Lower leg skin (tissue), 3 donors: ENCODE measurements around the gene AUTS2.

Source experiments
- POLR2A ChIP-seq, 2 donors: fragments of 450-650 bp; IDR thresholded peaks; one replicate each; pipeline ENCODE4 v1.6.1; 2016 to 2017; ENCODE audit warnings: antibody characterized with exemption in 2 of 2, mild to moderate bottlenecking in 1 of 2, moderate library complexity in 1 of 2
- TF ChIP-seq, protein P1 (sequence below), 3 donors: fragments of 450-650 bp; IDR thresholded peaks; one replicate each; pipeline ENCODE4 v1.5.1; 2016; ENCODE audit warnings: antibody characterized with exemption in 3 of 3, mild to moderate bottlenecking in 3 of 3, moderate library complexity in 2 of 3

DNA sequence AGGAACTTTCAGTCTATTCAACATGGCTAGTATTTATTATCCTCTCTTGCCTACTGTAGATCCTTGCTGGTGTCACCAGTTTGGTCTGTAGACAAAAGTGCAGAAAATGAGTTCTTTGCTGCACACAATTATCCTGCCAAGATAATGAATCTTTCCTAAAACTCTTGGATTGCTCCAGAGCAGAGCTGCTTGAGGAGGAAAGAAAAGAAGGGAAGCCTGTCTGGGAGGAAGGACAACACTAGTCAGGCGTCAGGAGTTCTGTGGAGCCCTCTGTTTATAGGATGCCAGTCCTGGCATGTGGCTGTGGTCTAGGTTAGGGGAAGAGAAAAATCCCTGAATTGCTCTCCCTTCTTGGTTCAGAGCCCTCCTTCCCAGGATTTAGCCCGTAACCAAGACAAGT is 1103.7 kb downstream of the AUTS2 start:
- no peak for TF ChIP-seq POLR2A (IDR thresholded peaks at IDR 0.05)
- TF ChIP-seq, protein P1, sequence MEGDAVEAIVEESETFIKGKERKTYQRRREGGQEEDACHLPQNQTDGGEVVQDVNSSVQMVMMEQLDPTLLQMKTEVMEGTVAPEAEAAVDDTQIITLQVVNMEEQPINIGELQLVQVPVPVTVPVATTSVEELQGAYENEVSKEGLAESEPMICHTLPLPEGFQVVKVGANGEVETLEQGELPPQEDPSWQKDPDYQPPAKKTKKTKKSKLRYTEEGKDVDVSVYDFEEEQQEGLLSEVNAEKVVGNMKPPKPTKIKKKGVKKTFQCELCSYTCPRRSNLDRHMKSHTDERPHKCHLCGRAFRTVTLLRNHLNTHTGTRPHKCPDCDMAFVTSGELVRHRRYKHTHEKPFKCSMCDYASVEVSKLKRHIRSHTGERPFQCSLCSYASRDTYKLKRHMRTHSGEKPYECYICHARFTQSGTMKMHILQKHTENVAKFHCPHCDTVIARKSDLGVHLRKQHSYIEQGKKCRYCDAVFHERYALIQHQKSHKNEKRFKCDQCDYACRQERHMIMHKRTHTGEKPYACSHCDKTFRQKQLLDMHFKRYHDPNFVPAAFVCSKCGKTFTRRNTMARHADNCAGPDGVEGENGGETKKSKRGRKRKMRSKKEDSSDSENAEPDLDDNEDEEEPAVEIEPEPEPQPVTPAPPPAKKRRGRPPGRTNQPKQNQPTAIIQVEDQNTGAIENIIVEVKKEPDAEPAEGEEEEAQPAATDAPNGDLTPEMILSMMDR (IDR thresholded peaks at IDR 0.05): no peak
